HG03342 (cell line): Measurements from ENCODE around the gene PSMB5.

Experiments used
- ATAC-seq: cut with Tn5 transposase; IDR thresholded peaks from one replicate; pipeline ENCODE4 v1.9.1; 2021; ENCODE audit warnings: mild to moderate bottlenecking, moderate library complexity; ENCODE audit not compliant: unreplicated experiment

PSMB5 gene

DNA sequence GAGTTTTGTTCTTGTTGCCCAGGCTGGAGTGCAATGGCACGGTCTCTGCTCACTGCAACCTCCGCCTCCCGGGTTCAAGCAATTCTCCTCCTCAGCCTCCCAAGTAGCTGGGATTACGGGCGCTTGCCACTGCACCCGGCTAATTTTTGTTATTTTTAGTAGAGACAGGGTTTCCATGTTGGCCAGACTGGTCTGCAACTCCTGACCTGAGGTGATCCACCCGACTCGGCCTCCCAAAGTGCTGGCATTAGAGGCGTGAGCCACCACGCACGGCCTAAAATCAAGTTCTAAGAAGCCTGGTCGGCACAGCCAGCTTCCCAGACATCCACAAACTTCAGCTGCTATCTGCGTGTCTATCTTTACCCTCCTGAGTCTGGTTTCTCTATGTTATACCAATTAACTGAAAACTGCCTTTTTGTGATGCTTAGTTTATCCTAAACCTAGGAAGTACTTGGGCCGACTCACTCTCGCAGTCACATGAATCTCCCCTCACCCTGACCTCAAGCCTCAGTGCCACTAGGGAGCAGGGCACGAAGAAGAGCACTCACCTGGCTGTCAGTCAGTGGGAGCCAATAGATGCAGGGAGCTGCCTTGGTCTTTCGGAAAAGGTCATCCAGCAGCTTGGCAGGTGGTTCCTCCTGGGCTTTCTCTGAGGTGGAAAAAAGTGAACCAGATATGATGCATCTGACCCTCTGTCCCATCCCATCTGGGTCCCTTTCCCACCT, 26.0 kb upstream of the PSMB5 start:
- ATAC-seq, result no peak

DNA sequence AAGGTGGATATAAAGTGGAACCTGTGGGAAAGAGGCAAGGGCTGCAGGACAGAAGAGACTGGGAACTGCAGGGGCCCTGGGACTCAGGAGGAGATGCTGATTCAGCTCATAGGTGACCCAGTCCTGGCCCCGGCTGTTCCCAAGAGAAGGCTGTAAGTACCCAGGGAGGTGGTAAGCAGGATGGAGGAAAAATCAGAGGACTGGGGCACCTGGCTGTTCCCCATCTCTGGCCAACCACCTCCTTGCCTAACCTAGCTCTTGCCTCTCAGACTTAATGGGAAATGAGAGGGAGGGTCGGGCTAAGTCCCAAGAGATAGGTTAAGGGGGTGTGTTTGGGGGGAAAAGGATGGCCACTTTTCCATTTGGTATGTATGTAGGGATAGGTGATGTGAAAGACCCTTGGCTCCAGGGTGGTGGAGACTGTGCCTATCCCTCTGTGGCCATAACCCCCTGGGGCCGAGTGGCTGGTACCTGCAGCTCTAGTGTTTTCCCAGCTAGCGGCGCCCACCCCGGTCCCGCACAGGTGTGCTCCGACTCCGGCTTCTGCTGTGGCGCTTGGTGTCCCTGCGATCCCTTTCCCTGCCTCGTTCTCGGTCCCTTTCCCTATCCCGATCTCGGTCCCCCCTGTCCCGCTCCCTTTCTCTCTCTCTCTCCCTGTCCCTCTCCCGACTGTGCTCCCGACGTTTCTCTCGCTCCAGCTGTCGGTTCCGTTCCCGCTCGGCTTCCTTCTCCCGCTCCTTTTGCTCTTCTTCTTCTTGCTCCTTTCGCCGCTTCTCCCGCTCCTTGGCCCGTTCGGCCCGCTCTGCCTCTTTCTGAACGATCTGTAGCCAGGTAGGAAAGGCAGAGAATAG, 24.2 kb upstream of the PSMB5 start:
- ATAC-seq, result no peak

GRCh38 chr14:23057757-23058653, 23.3 kb upstream of the PSMB5 start:
- ATAC-seq, result peak; percentile 56

DNA sequence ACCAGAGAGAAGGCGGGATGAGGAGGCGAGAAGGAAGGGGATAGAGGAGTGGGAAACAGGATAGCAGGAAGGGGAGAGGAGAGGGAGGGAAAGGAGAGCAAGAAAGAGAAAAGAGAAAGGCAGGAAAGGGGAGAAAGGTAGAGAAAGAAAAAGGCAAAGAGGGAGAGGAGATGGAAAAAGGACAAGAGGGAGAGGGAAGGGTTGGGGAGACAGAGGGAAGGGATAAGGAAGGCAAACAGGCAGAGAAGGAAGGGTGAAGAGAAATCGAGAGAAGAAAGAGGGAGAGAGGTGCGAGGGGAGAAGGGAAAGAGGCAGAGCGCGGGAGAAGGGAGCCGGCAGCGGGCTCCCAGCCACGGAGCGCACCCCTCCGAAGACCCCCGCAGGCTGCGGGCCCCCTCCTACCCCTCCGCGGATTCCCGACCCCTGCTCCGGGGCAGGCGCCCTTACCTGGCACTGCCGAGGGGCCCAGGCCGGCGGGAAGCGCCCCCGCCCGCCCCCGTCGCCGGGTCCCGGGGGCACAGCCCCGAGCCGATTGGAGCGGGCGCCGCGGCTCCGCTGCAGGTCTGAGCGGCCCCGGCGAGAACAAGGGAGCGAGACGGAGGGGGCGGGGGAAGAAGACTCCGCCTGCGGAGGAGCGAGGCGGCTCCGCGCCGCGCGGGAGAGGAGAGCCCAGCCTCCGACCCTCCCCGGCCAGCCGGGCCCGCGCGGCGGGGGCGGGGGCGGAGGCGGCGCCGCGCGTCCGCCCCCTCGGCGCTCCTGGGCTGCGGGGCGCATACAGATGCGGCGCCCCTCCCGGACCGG, 22.5 kb upstream of the PSMB5 start, which contains the start of gene CDH24:
Gene CDH24, minus strand, starts transcription at position 565 of the 801 bp plus-strand sequence. CDS start 1,787 bp downstream, outside the sequence.
- no peak for ATAC-seq

DNA sequence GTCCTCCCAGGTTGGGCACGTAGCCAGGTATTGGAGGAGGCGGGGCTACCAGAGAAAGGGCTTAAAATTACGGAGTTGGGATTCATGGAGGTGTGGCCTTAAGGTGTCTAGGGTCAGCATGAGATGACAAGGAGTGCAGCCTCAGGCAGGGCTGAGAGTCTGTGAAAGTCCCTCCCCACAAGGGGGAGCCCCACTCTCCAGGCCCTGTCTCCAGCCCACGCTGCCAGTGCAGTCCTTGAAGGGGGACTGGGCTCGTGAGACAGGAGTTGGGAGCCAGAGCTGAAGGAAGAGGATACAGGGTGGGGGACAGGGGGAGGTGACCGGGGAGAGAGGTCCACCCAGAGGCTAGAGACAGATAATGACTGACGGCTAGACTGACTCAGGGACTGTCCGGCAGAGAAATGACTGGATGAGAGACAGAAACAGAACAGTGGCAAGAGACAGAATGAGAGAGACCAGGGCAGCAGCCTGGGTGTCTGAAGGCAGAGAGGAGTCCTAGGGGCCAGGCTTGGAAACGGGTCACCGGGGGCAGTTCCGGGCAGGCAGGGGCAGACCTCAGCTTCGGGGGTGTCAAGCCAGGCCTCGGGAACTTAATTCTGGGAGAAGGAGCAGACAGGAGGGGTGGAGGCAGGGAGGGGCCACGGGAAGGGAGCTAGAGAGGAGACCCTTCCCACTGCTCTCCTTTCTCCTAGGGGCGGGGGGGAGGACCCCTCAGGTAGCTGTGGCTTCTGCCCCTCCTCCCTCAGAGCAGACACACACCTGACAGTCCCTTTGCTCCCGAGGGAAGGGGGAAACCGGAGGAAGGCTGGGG, 21.6 kb upstream of the PSMB5 start:
- ATAC-seq, result peak; percentile 54

DNA sequence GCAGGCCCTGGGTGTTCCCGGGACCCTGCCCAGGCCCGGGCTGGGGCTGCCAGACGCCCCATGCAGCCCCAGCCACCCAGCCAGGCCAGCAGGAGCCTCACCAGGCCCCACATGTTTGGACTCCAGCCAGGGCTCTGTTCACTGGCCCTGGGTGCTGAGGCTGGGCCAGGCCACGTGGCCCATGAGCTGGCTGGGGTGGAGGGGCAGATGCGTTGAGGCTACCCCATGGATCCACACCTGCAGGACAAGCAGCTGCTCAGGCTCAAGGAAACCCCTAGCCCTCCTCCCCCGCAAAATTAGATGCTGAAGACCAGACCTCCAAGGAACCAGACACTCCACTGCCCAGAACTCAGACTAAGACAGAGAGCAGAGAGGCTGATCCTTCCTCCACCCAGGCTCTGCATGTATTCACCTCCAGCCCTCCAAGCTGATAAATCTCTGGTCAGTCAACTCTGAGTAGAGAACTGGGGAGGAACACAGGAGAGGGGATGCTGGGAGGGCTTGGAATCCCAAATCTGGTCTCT, 21.0 kb upstream of the PSMB5 start:
- ATAC-seq, result no peak

- ATAC-seq, result no peak
Measured at GRCh38 chr14:23055147-23055550, 20.4 kb upstream of the PSMB5 start.

DNA sequence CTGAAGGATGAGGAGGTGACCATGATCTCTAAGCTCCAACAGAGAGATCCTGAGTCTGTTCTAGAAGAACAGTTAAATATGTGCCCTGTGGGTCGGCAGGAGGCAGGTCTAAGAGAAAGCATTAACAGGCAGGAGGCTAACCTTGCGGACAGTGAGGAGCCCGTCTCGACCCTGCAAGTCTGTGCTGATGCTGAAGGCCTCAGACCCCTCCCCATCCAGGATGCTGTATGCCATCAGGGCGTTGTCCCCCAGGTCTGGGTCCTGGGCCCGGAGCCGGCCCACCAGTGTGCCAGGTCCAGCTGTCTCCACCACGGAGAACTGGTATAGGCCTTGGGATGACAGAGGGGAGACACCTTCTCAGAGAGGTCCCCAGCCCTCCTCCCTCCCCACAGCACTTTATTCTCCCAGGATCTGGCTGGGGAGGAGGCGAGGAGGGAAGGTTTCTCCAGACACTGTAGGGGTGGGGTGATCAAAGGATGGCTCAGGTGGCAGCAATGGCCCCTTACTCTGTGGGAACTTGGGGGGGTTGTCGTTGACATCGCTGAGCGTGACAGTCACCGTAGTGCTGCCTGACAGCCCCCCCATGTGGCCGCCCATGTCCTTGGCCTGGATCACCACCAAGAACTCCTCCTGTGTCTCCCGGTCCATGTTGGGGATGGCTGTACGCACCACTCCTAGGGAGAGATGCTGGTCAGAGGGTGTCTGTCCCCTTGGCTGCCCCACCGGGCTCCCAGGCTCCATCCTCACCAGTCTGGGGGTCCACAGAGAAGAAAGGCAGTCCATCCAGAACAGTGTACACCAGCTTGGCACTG, 19.5 kb upstream of the PSMB5 start:
- ATAC-seq, result no peak

- ATAC-seq, result no peak
Measured at GRCh38 chr14:23053426-23053825, 18.7 kb upstream of the PSMB5 start.

GRCh38 chr14:23052671-23053070, 18.0 kb upstream of the PSMB5 start:
- no peak for ATAC-seq

GRCh38 chr14:23052182-23052623, 17.5 kb upstream of the PSMB5 start:
- ATAC-seq, result no peak

- ATAC-seq, result no peak
Measured at GRCh38 chr14:23051141-23052057, 16.7 kb upstream of the PSMB5 start.

GRCh38 chr14:23049011-23049410, 14.3 kb upstream of the PSMB5 start:
- ATAC-seq, result no peak

DNA sequence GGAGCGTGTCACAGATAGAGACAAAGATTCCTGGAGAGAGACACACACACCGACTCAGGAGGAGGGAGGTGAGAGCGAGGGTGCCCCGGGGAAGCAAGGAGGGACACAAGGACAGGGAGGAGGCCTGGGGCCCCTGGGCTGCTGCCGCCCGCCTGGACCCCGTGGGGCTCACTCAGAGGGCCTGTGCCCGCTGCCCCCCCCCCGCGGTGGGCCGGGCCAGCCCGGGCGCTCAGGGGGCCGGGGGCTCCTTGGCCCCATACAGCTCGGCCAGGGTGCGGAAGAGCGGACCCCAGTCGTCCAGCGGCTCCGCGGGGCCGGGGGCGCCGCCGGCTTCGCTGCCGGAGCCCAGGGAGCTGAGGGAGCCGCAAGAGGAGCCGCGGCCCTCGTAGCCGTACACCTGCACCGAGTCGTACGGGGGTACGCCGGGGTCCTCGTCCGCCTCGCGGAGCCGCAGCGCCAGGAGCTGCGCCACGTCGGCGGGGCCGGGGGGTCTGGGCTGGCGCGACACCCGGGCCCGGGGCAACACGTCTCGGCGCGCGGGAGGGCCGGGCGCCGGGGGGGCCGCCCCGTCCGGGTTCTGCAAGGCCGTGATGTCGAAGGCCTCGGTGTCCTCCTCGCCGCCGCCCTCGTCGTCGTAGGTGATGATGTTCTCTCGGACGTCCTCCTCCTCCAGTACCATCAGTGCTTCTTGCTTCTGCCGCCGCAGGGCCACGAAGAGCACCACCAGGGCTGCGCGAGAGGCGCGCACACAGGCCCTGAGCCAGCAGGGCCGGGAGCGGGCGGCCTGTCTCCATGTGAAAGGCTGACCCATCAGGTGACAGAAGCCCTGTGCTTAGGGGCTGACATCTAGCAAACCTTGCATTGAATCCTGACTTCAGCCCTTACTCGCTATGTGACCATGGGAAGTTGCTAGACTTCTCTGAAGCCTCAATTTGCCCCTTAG, 13.3 kb upstream of the PSMB5 start:
- no peak for ATAC-seq

DNA sequence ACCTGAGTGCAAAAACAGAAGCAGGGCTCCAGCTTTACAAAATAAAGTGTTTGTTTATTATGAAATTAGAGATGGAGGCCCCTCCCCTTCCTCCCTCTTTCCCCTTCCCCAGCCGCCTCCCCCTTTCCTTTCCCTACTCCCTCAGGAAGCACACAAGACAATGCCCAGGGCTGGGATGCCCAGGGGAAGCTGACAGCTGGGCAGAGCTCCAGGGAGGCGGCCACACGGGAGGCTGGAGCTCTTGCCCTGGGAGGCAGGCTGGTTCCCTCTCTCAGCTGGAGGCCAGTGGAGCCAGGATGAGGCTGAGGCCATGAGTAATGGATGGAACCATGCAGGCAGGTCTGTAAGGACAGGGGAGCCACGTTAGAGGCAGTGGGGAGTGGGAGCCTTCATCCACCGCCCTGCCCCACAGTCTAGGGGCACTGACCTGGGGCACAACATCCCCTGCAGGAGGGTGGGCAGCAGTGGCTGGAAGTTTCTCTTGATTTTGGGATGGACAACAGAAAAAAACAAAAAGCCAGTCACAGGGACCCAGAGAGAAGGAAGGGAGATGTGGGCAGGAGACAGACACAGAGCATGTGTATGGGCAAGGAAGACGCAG, 12.4 kb upstream of the PSMB5 start:
- no peak for ATAC-seq
